ENCODE results near the gene MRPL48.

DNA sequence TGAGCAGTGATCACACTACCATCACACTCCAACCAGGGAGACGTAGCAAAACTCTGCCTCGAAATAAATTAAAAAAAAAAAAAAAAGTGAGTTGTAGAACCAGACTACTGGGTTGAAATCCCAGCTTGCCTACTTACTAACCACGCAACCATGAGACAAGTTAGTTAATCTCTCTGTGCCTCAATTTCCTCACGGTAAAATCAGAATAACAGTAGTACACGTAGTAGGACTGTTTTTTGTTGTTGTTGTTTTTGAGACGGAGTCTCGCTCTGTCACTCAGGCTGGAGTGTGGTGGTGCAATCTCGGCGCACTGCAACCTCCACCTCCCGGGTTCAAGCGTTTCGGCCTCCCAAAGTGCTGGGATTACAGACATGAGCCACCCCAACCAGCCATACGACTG lies 41.0 kb upstream of the MRPL48 start:
- TF ChIP-seq, protein P1, sequence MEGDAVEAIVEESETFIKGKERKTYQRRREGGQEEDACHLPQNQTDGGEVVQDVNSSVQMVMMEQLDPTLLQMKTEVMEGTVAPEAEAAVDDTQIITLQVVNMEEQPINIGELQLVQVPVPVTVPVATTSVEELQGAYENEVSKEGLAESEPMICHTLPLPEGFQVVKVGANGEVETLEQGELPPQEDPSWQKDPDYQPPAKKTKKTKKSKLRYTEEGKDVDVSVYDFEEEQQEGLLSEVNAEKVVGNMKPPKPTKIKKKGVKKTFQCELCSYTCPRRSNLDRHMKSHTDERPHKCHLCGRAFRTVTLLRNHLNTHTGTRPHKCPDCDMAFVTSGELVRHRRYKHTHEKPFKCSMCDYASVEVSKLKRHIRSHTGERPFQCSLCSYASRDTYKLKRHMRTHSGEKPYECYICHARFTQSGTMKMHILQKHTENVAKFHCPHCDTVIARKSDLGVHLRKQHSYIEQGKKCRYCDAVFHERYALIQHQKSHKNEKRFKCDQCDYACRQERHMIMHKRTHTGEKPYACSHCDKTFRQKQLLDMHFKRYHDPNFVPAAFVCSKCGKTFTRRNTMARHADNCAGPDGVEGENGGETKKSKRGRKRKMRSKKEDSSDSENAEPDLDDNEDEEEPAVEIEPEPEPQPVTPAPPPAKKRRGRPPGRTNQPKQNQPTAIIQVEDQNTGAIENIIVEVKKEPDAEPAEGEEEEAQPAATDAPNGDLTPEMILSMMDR (conservative IDR thresholded peaks at IDR 0.05 in 1 of 2, IDR thresholded peaks at IDR 0.05 in 1 of 2; ENCODE audit: extremely low read depth in 1 of 2, insufficient read depth in 1 of 2, low read depth in 1 of 2, low read length in 2 of 2) = no peak
- no peak for TF ChIP-seq EZH2 (IDR thresholded peaks at IDR 0.05; ENCODE audit: borderline replicate concordance, low read length)
